ENCODE data around the gene PTPRU.
"Not testable (repeated sequence)": the region's sequence is repeated elsewhere in the genome, so short reads cannot be mapped to it uniquely, and the experiment has no call there.

Gene PTPRU

GRCh38 chr1:29290414-29290985 is 54.2 kb downstream of the PTPRU start:
- no peak for DNase-seq (ENCODE audit: low read depth)

DNA sequence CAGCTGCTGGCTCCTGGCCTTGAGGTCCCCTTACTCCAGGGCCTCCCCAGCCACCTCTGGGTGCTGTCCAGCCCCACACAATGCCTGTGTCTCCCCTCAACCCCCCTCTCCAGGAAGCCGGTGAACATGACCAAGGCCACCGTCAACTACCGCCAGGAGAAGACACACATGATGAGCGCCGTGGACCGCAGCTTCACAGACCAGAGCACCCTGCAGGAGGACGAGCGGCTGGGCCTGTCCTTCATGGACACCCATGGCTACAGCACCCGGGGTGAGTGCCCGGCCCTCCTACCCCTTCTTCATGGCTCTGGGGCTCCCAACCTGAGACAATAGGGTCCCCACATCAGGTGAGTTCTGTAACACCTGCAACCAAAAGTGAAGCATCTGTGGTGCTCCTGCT is 55.4 kb downstream of the PTPRU start:
- DNase-seq (ENCODE audit: low read depth), result no peak

DNA sequence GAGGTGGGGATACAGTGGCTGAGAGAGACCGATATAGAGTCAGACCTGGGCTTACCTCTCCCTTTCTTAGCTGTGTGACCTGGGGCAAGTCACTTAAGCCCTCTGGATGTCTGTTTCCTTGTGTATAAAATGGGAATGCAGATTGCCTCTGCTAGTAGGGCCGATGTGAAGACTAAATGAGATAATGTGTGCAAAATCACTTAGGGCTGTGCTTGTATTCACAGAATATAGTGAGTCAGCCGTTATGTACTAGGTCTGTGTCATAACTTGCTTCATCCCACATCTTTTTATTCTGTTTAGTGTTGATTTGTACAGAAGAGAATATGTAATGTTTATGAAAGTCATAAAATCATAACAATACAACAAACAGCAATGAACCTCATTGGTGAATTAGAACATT is 56.0 kb downstream of the PTPRU start:
- no peak for DNase-seq (ENCODE audit: low read depth)

GRCh38 chr1:29297450-29297849 is 61.1 kb downstream of the PTPRU start:
- no peak for DNase-seq (ENCODE audit: low read depth)

DNA sequence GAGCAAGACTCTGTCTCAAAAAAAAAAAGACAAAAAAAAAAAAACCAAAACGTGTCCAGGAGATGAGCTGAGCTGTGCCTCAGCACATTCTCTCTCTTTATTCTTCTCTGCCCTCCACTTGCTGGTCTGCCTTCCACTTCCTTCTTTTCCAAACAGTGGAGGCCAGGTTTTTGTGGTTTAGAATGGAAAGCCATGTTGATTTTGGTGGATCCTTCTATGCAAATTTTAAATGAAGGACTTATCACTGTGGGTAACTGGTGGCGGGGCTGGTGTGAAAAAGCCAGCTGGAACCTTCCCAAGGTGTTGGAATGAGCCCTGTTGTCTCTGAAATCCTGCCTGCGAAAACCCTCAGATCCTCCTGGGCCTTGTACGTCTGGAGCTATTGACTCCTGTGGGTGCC is 61.9 kb downstream of the PTPRU start:
- DNase-seq (ENCODE audit: low read depth), result no peak

DNA sequence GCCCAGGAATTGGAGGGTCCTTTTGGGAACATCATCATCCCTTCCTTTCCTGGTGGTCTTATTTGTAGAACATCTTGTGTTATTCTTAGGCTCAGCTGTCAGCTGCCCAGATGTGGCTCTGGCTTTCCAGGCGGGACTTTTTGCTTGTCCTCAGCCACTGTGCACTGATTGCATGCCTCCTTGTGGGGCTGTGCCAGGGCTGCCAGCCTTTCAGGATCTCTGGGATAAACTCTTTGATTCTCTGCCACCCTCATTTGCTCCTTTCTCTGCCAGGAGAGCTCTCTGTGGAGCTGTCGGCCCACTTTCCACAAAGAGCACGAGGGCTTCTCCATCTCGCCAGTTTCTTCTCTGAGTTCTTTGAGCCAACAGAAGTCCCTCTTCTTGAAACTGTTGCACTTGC is 63.1 kb downstream of the PTPRU start:
- DNase-seq (ENCODE audit: low read depth), result no peak

DNA sequence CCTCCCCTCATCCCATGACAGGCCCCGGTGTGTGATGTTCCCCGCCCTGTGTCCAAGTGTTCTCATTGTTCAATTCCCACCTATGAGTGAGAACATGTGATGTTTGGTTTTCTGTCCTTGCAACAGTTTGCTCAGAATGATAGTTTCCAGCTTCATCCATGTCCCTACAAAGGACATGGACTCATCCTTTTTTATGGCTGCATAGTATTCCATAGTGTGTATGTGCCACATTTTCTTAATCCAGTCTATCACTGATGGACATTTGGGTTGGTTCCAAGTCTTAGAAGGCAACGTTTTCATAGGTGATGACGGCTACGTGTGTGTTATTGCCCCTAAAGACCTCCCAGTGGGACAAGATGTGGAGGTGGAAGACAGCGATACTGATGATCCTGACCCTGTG is 65.4 kb downstream of the PTPRU start:
- DNase-seq (ENCODE audit: low read depth), result not testable (repeated sequence)

DNA sequence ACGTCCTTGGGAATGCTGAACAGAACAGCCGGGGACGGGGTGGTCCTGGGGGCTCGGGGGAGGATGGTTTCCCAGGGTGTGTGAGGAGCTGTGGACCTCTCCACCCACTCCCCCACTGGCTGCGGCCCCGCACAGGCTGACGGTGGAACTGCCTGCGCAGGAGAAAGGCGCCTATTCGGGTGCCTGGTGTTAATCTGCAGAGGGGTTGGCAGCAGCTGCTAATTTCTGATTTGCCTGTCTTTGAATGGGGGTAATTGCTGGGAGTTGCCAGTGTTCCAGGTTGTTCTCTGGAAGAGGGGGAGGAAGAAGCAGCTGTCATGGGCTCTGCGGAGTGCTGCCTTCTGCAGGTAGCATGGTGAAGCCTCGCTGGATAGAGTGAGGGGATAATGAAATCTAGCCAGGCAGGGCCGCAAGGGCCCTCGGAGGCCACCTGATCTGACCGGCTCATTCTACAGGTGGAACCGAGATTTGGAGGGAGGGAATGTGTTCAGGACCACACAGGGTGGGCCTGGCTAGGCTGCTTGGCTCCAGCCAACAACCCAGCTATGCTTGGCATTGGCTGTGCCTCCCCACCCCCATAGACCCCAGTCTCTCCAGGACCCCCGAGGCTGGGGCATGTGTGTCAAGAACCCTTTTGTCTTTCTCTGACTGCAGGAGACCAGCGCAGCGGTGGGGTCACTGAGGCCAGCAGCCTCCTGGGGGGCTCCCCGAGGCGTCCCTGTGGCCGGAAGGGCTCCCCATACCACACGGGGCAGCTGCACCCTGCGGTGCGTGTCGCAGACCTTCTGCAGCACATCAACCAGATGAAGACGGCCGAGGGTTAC is 67.1 kb downstream of the PTPRU start:
- no peak for DNase-seq (ENCODE audit: low read depth)

DNA sequence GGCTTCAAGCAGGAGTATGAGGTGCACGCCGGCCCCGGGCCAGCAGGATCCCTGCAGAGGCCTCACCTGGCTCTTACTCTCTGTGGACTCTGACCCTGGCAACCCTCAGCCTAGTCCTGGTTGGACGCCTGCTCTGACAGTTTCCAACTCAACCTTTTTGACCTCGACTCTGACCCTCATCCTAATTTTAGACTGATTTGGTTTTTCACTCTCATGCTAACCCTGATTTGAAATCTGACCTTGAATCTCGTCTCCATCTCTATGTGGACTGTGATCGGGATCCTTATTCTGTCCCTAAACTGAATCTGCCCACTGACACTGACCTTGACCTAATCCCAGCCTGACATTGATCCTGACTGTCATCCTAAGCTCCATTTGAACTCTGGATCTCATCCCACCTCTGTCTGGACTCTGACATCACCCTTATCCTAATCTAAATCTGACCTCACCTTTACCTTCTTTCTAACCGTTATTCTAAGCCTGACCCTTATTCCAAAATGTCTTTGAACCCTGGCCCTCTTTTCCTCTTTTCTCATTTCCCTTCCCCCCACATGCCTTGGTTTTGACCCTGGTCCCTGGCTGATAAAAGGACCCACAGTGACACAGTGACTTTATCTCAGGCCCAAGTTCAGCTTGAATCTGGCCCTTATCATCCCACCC is 67.8 kb downstream of the PTPRU start:
- DNase-seq (ENCODE audit: low read depth), result no peak

- DNase-seq (ENCODE audit: low read depth), result no peak
Observed at GRCh38 chr1:29305943-29306342, 69.6 kb downstream of the PTPRU start.

- DNase-seq (ENCODE audit: low read depth), result no peak
Observed at GRCh38 chr1:29306471-29307140, 70.3 kb downstream of the PTPRU start.

GRCh38 chr1:29309075-29309474 is 72.8 kb downstream of the PTPRU start:
- no peak for DNase-seq (ENCODE audit: low read depth)

DNA sequence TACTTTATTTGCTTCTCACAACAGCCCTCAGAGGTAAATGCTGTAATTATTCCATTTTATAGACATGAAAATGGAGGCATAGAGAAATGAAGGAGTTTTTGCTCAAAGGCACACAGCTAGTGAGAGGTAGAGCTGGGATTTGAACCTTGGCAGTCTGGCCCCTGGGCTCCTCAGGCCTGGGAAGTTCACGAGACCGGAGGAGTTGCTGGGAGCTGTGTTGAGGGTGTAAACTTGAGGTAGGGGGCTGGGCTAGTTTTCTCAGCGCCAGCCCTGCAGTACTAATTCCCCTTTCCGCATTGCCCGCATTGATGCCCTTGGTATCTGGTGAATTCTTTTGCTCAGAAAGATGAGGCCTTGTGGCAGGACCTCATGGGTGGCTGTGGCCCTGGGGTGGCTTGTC is 73.3 kb downstream of the PTPRU start:
- DNase-seq (ENCODE audit: low read depth), result no peak

- DNase-seq (ENCODE audit: low read depth), result no peak
Observed at GRCh38 chr1:29310616-29311180, 74.4 kb downstream of the PTPRU start.

DNA sequence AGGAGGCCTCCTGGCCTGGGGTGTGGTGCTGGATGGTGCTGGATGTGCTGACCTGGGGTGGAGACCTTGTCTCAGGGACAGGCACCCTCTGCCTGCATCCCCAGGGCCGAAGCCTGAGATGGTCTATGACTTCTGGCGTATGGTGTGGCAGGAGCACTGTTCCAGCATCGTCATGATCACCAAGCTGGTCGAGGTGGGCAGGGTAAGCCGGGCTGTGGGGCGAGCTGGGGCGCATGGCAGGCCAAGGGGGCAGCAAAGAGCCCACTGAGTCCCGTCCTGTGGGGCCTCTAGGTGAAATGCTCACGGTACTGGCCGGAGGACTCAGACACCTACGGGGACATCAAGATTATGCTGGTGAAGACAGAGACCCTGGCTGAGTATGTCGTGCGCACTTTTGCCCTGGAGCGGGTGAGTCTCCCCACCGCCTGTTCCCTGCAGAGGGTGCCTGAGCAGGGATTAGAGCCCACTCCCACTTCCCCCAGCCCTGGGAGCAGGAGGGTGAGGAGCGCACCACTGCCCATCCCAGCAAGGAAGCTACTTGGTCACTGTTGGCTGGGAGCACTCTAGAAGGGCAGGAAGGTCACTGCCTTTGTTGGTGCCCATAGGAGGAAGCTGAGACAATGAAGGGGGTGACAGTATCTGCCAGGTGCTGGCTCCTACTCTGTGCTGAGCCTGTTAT is 75.2 kb downstream of the PTPRU start:
- no peak for DNase-seq (ENCODE audit: low read depth)

DNA sequence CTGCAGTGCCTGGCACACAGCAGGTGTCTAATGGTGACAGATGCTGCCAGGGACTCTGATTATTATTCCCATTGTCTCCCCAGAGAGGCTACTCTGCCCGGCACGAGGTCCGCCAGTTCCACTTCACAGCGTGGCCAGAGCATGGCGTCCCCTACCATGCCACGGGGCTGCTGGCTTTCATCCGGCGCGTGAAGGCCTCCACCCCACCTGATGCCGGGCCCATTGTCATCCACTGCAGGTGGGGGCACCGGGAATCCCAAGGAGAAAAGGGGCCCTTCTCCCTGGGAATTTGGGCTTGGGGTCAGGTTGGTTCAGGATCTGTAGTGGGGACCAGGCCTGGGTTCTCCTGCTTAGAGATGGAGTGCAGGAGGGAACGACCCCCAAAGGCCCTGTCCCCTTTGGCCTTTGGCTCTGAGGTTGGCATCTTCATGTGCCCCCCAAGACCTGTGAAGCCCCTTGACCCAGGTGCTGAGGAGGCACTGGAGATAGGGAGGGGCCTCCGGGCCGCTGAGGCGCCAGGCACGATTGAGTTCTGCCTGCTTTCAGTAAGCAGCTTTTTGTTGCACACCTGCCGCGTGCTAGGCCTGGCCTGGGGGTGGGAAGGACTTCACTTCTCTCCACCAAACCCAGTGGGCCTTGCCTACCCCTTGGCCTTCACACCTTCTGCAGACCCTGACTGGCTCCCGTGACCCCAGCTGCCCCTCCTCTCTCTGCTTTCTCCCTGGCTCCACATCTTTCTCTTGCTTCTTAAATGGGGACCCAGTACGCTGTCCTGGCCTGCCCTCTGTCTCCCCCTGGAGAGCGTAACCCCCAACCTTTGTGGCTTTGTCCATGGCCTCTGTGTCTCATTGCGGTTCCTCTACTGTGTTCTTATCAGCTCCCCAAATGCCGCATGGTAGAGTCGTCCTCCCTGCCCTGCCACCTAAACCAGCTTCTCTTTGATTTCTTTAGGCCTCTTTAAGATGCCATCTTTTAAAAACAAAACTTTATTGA is 76.4 kb downstream of the PTPRU start:
- no peak for DNase-seq (ENCODE audit: low read depth)

DNA sequence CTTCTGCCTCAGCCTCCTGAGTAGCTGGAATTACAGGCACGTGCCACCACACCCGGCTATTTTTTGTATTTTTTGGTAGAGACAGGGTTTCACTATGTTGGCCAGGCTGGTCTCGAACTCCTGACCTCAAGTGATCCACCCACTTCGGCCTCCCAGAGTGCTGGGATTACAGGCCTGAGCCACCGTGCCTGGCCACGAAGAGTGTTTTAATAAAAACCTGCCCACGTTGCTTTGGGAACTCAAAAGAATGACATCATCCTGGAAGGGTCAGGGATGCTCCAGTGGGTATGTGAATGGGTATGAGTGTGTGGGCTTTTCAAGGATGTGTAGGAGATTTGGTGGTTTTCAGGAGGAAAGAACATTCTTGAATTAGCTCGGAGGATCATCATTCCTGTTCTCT is 78.4 kb downstream of the PTPRU start:
- DNase-seq (ENCODE audit: low read depth), result not testable (repeated sequence)

DNA sequence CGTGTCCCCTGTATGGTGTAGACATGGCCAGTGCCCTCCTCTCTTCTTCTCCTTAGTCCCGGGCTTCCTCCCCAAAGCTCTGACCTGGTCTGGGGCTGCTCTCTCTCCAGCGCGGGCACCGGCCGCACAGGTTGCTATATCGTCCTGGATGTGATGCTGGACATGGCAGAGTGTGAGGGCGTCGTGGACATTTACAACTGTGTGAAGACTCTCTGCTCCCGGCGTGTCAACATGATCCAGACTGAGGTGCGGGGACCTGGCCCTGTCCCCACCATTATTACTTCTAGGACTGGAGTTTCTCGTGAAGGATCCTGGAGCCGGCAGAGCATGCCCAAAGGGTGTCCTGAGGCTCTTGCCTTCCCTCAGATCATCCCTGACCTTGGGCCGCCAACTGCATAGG is 78.9 kb downstream of the PTPRU start:
- DNase-seq (ENCODE audit: low read depth), result no peak

- DNase-seq (ENCODE audit: low read depth), result no peak
Observed at GRCh38 chr1:29315876-29316275, 79.6 kb downstream of the PTPRU start.

DNA sequence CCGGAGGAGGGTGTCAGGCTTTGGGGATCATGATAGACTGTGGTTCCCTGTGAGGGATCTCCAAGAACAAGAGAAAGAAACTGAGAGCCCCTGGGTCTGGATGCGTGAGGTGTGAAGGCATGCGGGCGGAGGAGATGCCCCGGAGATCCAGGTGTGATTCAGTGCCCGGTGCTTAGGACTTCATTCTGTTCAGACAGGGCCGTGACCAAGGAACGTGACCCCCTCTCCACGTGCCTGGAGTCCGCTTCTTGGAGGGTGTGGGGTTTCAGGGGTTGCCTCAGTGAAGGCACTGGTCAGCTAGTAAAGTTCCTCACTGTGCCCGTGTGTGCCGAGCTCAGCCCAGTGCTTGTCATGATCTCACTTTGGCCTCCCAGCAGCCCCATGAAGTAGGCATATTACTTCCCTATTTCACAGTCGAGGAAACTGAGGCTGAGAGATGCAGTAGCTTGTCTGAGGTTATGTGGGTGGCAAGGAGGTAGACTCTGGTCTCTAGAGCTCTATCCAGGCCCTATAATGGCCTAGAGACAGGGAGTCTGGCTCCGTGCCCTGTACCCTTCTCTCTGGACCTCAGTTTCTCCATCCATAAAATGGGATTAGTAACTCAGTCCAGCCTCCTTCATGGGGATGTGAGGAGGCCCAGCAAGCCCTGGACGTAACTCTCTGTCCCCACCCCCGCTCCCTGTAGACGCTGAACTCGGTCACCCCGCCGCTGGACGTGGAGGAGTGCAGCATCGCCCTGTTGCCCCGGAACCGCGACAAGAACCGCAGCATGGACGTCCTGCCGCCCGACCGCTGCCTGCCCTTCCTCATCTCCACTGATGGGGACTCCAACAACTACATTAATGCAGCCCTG is 81.0 kb downstream of the PTPRU start:
- DNase-seq (ENCODE audit: low read depth), result no peak
